NCI-H1105 treated with DMSO at 0.1 percent for 48 hours (cell line): Measurements from ENCODE around the gene ATP9B.
A peak's percentile ranks its signal among the peaks of the same experiment; 100 is the strongest.
"Not testable (repeated sequence)": the region's sequence is repeated elsewhere in the genome, so short reads cannot be mapped to it uniquely, and the experiment has no call there.

ENCODE experiments used
- DNase-seq: peaks from one replicate; lab custom pipeline; 2025; lab: John Stamatoyannopoulos, UW

The ATP9B gene

GRCh38 chr18:79242246-79242645 lies 173.1 kb downstream of the ATP9B start:
- peak; percentile 93 for DNase-seq

GRCh38 chr18:79245517-79246001 lies 176.4 kb downstream of the ATP9B start:
- DNase-seq, result no peak

- DNase-seq, result no peak
These were observed 177.3 kb downstream of the ATP9B start for GRCh38 chr18:79246309-79247108.

- no peak for DNase-seq
These were observed 179.4 kb downstream of the ATP9B start for GRCh38 chr18:79248495-79249060.

- DNase-seq, result no peak
These were observed 181.2 kb downstream of the ATP9B start for GRCh38 chr18:79250301-79250981.

- DNase-seq, result no peak
These were observed 181.8 kb downstream of the ATP9B start for GRCh38 chr18:79251021-79251420.

GRCh38 chr18:79252904-79253633 lies 183.9 kb downstream of the ATP9B start:
- DNase-seq, result no peak

GRCh38 chr18:79257480-79257879 lies 188.3 kb downstream of the ATP9B start:
- no peak for DNase-seq

GRCh38 chr18:79258447-79258846 lies 189.3 kb downstream of the ATP9B start:
- no peak for DNase-seq

- no peak for DNase-seq
These were observed 190.0 kb downstream of the ATP9B start for GRCh38 chr18:79259218-79259617.

GRCh38 chr18:79260023-79260422 lies 190.8 kb downstream of the ATP9B start:
- DNase-seq, result no peak

- no peak for DNase-seq
These were observed 191.3 kb downstream of the ATP9B start for GRCh38 chr18:79260510-79260909.

- not testable (repeated sequence) for DNase-seq
These were observed 195.9 kb downstream of the ATP9B start for GRCh38 chr18:79265068-79265467.

GRCh38 chr18:79271812-79272211 lies 202.6 kb downstream of the ATP9B start:
- not testable (repeated sequence) for DNase-seq

- DNase-seq, result no peak
These were observed 203.7 kb downstream of the ATP9B start for GRCh38 chr18:79272916-79273315.

GRCh38 chr18:79274823-79275222 lies 205.6 kb downstream of the ATP9B start:
- DNase-seq, result no peak

- DNase-seq, result no peak
These were observed 206.3 kb downstream of the ATP9B start for GRCh38 chr18:79275461-79275860.

- DNase-seq, result no peak
These were observed 206.8 kb downstream of the ATP9B start for GRCh38 chr18:79275992-79276391.

GRCh38 chr18:79278896-79279295 lies 209.7 kb downstream of the ATP9B start:
- no peak for DNase-seq

GRCh38 chr18:79283131-79283810 lies 214.1 kb downstream of the ATP9B start:
- peak; percentile 89 for DNase-seq

GRCh38 chr18:79283929-79284328 lies 214.7 kb downstream of the ATP9B start:
- peak; percentile 52 for DNase-seq

GRCh38 chr18:79285191-79285590 lies 216.0 kb downstream of the ATP9B start:
- not testable (repeated sequence) for DNase-seq
